UCSD-AML1 (cell line): Measurements from ENCODE around the gene ASB4.

ENCODE experiments used
- DNase-seq: peaks from one replicate; lab custom pipeline; 2025; ENCODE audit not compliant: unreplicated experiment; lab: John Stamatoyannopoulos, UW

The ASB4 gene

DNA sequence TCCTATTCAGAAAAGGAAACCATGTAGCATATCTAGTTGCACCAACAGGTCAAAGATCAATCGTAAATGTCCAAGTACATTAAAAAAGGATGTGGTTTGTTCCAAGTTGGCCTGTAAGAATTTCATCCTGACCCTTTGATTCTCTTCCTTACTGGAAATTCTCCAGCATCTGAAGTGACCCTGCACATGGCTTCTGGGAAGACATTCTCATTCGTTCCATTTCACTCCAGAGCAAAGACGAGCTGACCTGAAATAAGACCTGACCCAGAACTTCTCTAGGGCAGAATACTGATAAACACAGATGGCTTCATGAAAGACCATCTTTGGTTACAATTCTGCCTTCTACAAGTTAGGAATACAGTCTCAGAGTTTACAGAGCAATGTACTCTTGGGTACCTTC is 39.8 kb downstream of the ASB4 start:
- no peak for DNase-seq

DNA sequence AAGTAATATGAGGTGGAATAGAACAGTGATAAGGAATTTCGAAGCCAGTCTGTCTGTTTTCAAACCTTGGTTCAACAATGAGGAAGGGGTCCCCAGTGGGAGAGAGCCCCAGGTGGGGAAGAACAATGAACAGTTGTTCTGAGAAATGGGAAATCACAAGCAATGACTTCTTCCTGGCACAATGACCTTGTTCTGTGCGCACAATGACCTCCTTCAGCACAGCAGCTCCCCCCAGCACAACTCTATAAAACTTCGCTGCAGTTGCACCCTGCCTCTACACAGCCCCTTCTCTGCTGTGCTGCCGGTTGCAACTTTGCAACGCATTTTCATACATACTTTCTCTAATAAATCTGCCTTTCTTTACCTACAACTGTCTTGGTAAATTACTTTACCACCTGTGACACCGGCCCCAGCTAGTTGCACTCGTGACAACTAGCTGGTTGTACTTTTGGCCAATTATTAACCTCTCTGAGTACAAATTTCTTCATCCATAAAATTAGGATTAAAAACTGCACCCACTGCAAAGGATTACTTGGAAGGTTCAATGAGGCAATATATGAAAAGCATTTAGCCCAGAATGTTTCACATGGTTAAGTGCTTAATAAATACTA is 40.5 kb downstream of the ASB4 start:
- no peak for DNase-seq

DNA sequence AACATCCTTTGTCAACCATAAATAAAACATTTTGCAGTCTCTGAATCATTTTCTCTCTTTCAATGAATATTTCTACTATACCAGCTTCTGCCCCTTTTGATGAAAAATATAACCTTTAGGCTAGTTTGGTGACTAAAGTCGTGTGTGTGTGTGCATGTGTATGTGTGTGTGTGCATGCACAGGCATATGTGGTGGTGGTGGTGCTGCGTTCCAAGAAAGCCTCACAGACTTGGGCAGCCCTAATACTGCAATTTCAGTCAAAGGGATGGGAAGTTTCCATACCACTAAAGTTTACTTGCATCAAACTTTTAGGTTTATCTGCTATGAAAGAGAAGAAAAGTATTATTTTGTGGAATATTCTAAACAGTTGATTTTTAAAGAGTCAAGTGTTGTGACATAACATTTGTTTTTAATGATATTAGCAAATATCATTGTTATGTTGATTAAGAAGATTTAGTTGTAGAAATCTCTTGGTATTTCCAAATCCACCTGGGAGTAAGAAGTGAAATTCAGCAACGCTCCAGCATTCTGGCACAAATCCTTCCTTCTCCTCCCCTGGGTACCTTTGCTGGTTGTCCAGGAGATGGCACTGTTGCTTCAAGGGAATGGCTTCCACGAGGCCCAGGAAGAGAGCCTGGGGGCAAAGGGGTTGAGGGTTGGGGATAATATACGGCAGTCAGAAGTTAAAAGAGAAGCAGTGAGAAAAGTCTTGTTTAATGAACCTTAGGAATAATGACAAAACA is 41.5 kb downstream of the ASB4 start:
- peak; percentile 5 for DNase-seq

DNA sequence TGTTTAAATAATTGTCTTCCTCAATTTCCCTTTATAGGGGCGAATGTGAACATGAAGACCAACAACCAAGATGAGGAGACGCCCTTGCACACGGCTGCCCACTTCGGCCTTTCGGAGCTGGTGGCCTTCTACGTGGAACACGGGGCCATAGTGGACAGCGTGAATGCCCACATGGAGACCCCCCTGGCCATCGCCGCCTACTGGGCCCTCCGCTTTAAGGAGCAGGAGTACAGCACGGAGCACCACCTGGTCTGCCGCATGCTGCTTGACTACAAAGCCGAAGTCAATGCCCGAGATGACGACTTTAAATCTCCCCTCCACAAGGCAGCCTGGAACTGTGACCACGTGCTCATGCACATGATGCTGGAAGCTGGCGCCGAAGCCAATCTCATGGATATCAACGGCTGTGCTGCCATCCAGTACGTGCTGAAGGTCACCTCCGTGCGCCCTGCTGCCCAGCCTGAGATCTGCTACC is 42.1 kb downstream of the ASB4 start:
- DNase-seq = no peak

DNA sequence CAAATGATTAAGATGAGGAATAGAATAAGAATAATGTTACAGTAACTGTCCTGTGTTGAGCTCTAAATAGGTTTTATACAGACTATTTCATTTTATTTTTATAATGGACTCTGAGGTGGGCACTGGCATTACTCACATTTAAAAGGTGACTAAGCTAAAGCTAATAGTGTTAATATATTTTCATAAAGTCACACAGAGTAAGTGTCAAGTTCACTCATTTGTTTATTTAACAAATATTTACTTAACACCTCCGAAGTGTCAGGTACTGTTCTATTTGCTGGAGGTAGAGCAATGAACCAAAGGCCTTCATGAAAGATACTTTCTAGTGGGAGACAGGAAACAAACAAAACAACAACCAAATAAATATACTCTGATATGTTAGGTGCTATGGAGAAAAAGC is 44.0 kb downstream of the ASB4 start:
- no peak for DNase-seq

DNA sequence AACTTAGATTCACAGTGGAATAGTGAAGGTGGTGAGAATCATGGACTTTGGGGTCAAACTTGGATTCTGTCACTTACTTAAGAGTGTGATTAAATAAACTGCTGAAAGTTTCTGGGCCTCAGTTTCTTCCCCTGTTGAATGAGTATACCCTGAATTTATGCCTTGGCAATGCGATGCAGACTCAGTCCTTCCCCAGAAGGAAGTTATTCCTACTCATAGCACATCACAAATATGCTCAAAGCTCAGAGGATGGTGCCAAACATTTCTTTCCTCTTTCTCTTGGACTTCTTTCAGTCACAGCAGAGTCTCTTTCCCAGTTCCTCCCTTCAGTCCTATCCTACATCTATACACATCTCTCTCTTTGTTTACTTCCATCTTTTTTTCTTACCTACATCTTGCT is 45.1 kb downstream of the ASB4 start:
- no peak for DNase-seq

DNA sequence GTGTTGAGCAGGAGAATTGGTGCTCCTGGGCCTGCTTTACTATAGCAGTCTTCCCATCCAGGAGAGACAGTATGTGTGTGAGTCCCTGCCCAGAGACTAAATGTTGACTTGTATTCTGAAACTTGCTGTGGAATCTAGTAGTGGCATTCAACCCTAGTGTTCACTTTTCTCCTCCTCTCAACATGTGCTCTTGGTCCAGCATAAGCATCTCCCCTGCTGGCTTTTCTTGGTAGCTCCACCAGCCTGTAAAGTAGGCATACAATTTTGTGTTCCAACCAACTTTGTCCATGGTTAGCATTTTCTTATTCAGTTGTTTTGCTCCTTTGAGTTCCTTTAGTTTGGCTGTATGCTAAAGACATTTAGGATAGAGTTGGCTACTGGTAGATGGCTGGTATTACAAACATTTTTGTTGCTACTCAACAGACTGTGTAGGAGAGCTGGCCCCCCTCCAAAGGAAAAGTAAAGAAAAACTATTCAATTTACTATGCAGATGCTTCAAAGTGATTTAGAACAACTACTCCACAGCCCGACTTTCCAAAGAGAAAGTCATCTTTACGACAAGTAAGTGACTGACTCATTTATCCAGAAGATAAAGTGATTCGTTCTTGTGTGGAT is 46.0 kb downstream of the ASB4 start:
- DNase-seq = no peak

DNA sequence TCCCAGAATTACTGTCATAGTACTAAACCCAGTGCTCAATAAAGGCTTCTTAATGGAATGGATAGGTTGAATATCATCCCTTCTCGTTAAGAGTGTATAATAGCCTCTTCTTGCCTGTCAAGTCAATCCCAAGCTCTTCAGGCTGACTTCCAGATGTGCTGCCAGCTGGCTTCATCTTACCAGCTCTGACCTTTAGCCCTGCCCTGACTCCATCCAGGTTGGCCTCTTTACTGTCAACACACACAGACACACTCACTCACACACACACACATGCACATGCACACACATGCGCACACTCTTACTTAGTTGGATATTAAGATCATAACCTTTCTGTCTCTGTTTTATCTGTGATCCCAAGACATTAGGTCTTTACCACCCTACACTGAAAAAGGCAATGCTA is 49.1 kb downstream of the ASB4 start:
- no peak for DNase-seq

DNA sequence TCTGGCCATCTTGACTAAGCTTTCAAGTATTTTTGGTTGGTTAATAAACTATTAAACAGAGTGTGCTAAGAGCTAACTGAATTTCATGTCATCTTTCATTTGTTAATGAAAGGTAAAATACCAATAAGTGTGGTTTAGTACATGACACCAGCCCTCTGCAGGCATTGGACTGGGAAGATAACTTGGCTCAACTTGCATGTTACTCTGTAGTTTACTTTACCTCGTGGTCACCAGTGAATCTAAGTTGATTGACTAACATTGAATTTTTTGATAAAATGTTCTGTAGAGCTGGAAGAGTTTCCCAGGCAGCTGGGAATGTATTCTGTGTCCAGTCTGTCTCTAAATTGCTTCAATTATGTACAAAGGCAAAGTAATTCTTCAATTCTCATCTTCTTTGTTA is 49.9 kb downstream of the ASB4 start:
- no peak for DNase-seq

DNA sequence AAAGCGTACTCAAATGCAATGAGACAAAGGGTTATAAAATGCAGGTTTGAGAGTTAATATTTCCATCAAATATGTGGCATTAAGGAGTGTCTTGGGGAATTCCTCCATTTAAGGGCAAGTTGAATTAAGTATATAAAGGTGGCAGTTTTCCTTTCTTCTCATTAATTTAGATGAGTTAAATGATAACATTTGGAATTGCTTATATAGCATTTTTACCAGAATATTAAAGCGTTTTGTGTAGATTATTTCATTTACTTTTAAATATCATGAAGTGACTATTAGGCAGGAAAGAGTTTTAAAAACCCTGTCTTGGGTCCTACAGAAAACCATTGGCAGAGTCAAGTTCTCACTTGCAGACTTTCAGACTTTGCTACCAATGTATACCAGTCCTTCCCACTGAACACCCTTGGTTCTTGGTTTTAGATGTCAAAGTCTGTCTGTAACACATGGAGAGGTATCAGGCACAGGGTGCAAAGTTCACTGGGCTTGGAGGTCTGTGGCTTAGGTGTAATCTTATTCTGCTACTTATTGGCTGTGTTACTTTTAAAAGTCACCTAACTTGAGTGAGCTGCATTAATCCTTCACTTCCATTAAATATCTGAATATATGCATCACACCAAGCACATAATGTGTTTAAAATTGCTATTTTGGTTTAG is 51.0 kb downstream of the ASB4 start:
- no peak for DNase-seq

DNA sequence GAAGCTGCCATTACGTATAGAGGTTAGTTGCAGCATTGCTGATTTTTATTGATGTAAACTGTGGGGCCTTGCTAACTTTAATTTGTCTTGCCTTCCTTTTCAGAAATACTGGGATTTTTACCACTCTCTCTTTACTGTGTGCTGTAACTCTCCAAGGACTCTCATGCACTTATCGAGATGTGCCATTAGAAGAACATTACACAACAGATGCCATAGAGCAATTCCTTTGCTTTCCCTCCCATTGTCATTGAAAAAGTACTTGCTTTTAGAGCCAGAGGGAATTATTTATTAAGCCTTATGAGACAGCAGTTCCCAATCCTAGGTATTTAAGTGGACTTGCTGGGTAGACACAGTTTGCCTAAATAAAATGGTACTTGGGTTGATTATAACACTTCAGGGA is 51.7 kb downstream of the ASB4 start:
- DNase-seq = no peak

DNA sequence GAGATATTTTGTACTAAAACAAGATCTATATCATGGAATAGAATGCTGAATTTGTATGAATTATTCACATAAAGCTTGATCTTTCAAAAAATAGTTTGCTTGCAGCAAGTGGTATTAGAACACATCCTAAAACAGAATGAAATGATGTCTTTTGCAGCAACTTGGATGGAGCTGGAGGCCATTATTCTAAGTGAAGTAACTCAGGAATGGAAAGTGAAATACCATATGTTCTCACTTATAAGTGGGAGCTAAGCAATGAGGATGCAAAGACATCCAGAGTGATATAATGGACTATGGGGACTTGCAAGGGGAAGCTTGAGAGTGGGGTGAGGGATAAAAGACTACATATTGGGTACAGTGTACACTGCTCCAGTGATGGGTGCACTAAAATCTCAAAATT is 53.7 kb downstream of the ASB4 start:
- no peak for DNase-seq

DNA sequence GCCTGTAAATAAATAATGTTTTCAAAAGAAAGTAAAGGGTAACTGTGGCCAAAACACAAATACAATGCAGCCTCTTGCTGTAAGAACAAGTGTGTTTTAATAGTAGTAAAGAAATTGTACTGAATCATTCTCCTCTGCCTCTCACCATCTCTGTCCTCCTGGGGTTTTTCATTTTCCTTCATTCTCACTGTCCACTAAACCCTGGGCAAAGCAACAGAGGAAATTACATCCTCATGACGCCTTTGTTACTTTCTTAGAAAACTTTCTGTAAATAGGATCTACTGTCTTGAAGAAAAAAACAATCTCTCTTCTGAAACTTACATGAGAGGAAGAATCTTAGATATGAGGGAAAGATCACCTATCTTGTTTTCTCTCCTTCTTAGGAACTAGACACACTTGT is 54.6 kb downstream of the ASB4 start:
- DNase-seq = no peak

DNA sequence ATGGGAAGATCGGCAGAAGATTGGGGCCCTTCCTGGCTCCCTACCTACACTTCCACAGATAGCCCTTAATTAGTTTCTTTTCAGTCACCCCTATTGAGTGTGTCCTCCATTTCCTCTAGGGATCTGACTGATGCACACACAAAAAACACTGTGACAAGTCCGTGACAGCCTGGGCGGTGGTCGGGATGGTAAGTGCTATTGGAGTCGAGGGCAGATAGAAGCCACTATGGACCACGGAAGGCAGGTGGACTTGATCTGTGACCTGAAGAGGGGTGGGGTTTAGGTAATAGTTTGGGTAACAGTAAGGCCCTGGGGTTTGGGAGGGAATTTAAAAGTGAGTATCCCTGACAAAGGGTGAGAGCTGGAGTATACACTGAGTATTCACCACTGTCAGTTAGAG is 57.6 kb downstream of the ASB4 start:
- no peak for DNase-seq

DNA sequence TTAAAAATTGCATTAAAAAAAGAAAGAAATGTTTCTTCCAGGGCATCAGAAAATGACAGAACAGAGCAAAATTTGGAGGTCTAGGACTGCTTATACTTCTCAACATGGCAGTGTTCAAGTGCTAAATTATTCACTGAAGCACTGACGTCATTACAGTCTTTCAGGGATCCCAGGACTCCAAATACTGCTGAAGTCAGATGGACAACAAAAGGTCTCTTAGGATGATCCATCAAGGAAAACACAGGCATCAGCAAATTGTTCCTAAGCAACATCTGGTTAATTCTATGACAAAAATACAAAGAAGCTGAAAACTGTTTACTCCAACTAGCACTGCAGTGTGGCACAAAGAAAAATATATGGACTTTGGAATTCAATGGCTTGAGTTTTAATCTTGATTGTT is 58.4 kb downstream of the ASB4 start:
- DNase-seq = no peak

DNA sequence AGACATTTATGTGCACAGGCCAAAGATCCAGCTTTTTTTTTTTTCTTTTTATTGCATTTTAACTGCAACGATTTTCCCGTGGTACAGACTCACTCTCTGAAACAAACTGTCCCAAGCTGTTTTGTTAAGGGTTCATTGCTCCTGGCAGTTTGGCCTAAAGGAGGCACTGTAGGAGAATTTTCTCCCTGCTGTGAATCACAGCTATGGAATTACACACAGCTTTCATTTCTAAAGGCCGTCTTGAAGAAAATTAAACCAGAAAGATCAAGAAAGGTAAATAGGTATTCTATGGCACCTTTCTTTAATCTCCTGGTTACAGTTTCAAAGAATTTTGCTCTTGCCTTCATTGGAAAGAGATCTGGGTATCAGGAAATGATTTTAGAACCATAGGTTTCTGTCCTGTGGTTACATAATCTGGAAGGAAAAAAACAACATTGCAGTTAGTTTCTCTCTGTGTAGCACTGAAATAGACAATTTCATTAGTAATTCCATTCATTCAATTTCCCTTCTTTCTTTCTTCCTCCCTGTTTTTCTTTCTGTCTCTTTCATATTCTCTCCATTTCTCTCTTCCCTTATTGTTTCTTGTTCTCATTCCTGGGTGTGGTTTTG is 59.4 kb downstream of the ASB4 start:
- no peak for DNase-seq

DNA sequence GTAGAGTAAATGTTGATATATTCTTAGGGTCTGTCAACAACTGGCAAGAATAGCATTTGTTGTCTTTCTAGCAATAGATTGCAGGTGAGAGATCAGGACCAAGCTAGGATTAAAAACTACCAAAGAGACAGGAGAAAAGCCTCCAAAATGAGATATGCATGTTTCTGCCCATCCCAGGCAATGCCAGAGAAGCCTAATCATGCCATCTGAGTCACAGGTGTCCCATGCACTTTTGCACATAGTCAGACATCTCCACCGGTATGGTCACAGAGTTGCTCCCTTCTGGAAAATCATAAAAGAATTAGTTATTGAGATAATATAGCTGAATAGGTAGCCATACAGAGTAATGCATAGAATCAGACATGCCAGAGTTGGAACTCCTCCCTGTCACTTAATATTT is 59.9 kb downstream of the ASB4 start:
- no peak for DNase-seq

DNA sequence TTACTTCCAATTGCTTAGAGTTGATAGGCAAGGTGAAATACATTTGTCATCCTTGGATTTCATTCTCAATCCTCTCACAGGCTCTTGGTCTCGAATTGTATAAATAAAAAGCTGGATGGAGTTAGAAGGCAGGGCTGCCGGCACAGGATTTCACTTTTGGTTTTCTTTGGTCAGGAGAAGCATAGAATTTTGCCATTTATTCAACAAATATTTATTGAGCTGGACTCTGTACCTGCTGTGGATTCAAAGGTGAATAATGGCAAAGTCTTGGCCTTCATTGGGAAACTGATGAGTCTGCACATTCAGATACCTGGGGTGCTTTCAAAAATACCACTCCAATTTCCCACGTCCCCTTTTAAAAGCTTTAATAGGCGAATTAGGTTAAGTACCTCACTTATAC is 60.9 kb downstream of the ASB4 start:
- DNase-seq = no peak

DNA sequence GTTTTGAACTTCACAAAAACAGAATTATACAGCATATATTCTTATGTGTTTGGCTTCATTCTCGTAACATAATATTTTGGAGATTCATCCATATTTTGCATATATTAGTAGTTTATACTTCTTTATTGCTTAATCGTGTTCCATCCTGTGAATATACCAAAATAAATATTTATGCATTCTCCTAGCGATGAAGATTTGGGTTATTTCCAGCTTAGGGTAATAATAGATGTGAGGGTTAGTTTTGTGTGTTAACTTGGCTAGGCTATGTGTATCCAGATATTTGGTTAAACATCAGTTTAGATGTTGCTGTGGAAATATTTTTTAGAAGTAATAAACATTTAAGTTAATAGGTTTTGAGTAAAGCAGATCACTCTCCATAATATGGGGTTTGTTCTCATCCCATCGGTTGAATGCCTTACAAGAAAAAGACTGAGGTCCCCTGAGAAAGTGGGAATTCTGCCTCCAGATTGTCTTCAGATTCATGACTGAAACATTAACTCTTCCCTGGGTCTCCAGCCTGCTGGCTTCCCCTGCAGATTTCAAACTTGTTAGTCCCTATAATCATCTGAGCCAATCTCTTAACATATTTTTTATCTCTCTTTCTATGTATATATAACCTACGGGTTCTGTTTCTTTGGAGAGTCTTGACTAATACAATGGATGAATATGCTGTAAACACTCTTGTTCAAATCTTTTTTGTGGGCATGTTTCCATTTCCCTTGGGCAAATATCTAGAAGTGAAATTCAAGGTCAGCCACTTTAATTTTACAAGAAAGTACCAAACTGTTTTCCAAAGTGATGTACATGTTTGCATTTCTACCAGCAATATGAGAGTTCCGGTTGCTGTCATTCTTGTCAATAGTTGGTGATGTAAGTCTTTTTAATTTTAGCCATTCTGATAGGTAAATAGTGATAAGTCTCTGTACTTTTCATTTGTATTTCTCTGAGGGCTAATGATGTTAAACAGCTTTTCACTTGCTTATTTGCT is 61.9 kb downstream of the ASB4 start:
- DNase-seq = no peak

DNA sequence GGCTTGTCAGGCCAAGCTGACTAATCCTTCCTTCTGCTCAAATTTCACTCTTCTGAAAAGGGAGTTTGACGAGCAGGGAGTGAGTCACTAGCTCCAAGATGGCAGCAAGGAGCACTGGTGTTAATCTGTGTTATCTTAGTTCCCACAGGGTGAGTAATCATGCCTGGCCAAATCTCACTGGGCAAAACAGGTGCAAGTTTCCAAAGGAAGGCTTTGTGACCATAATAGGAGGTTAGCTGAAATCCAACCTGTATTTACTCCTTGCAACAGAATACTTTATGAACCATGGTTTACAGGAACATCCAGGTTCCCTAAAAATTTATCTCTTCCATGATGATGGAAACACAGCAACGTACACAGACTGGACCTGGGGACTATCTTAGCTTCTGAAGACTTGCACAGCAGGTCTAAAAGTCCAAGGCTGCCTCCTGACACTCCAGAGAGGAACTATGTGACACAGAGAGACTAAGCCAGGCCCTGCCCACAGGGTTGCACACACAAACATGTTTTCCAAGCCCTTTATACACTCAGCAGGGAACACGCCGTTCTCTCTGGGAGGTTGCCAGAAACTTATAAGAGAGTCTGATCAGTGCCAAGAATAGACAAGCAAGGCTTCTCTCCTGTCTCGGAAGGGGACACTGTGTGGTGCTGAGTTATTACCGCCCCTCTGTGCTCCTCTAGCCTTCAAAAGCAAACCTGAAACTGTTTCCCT is 64.2 kb downstream of the ASB4 start:
- DNase-seq = no peak
